CD8-positive, alpha-beta memory T cell (primary cell): Measurements from ENCODE around the gene KPNB1. TPM values are rescaled to one million over a fixed set of nuclear protein-coding genes. Genes with fewer than 3 reads are reported as not detected.

Source experiments
- CTCF ChIA-PET: fragments of 350-600 bp; sonication (Branson Sonifier 250); formaldehyde crosslinking; loops from one replicate; lab custom pipeline; 2021; ENCODE audit warnings: antibody characterized with exemption; lab: Charles Lee
- POLR2A ChIA-PET: fragments of 350-600 bp; sonication (Branson Sonifier 250); formaldehyde crosslinking; loops from one replicate; lab custom pipeline; 2021; ENCODE audit warnings: antibody characterized with exemption; lab: Charles Lee
- DNase-seq, 5 donors: peaks; one replicate each; pipeline versions ENCODE4 v3.0.0 to v3.0.0-alpha.2; 2020 to 2022; ENCODE audit warnings: mixed read lengths in 1 of 5
- H3K27ac ChIP-seq: one replicate; pipeline ENCODE4 v1.7.0; 2013; ENCODE audit warnings: low read depth, mild to moderate bottlenecking, low read length, moderate library complexity
- H3K27me3 ChIP-seq: 2 replicates; pipeline ENCODE4 v1.7.0; 2013; ENCODE audit warnings: low read length, mild to moderate bottlenecking; ENCODE audit not compliant: insufficient read depth, poor library complexity, severe bottlenecking
- H3K36me3 ChIP-seq: 2 replicates; pipeline ENCODE4 v1.7.0; 2013; ENCODE audit warnings: mild to moderate bottlenecking, low read length, moderate library complexity; ENCODE audit not compliant: insufficient read depth
- H3K4me1 ChIP-seq: 2 replicates; pipeline ENCODE4 v1.7.0; 2013; ENCODE audit warnings: mild to moderate bottlenecking, low read length, moderate library complexity; ENCODE audit not compliant: insufficient read depth
- H3K4me3 ChIP-seq: 2 replicates; pipeline ENCODE4 v1.7.0; 2013; ENCODE audit warnings: mild to moderate bottlenecking, low read length
- H3K9me3 ChIP-seq: 2 replicates; pipeline ENCODE4 v1.7.0; 2013; ENCODE audit warnings: mild to moderate bottlenecking, low read length
- H3K27ac Mint-ChIP-seq, 8 donors: one replicate each; pipeline ENCODE4 v1.8.0; 2020 to 2021; ENCODE audit warnings: mixed read lengths in 8 of 8, mild to moderate bottlenecking in 6 of 8, inconsistent platforms in 3 of 8, moderate library complexity in 3 of 8
- H3K27me3 Mint-ChIP-seq, 2 donors: one replicate each; pipeline ENCODE4 v1.8.0; 2020 to 2021; ENCODE audit warnings: mixed read lengths in 2 of 2, mild to moderate bottlenecking in 1 of 2, moderate library complexity in 1 of 2
- H3K36me3 Mint-ChIP-seq, 3 donors: one replicate each; pipeline ENCODE4 v1.8.0; 2020 to 2021; ENCODE audit warnings: mixed read lengths in 3 of 3, inconsistent platforms in 1 of 3, mild to moderate bottlenecking in 1 of 3
- H3K4me1 Mint-ChIP-seq, 3 donors: one replicate each; pipeline ENCODE4 v1.8.0; 2020 to 2021; ENCODE audit warnings: mixed read lengths in 3 of 3, inconsistent platforms in 1 of 3, mild to moderate bottlenecking in 1 of 3
- H3K4me3 Mint-ChIP-seq, 7 donors: one replicate each; pipeline ENCODE4 v1.8.0; 2020 to 2021; ENCODE audit warnings: mixed read lengths in 7 of 7, mild to moderate bottlenecking in 6 of 7, moderate library complexity in 4 of 7, inconsistent platforms in 2 of 7
- H3K9me3 Mint-ChIP-seq, 5 donors: one replicate each; pipeline ENCODE4 v1.8.0; 2020 to 2022; ENCODE audit warnings: mixed read lengths in 5 of 5, mild to moderate bottlenecking in 3 of 5, moderate library complexity in 2 of 5, inconsistent platforms in 1 of 5
- polyA plus RNA-seq: library from polyadenylated mRNA; unstranded; fragments of 300-500 nt; fragmentation: Illumina TruSeq; gene quantifications from one replicate; pipeline ENCODE4 v1.2.3, GENCODE V29; 2021
- total RNA-seq, 2 experiments: library from RNA; stranded (reverse); gene quantifications; one replicate each; pipeline ENCODE4 v1.2.3, GENCODE V29; 2021

Gene KPNB1
- total and polyA plus RNA-seq, 3 experiments from 2014 or later, result 35.9 to 915 (median 907) TPM

DNA sequence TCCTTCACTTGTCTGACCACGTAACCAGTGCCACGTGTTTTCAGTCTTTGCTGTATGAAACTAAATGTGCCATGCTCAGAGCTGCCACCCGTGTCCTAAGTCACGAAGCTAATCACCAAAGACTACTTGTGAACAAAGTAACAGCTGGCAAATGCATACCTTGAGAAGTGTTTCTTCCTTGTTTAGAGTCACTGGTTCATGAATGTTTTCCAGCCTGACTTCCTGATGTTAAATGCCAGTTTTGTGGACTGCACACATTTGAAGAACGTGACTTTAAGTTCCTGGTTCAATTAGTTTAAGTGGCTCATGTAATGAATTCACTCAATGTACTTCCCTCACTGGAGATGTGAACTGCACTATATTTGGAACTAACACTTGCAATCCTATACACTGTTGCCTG, 19.9 kb upstream of the KPNB1 start:
- H3K36me3 ChIP-seq, result no peaks in the 10 kb centered on the region
- H3K4me3 ChIP-seq, result no peak overlapping the region
- DNase-seq, result no peak
- no peak overlapping the region for H3K27ac ChIP-seq
- Mint-ChIP-seq H3K4me1 (no peaks in the 10 kb centered on the region), H3K27me3 (no peaks in the 10 kb centered on the region), H3K4me3 (no peak overlapping the region), H3K9me3 (no peaks in the 10 kb centered on the region), H3K27ac (no peak overlapping the region), H3K36me3 (peaks cover 0 to 20% (median 2%) of the 10 kb centered on the region in 3 donors)
- H3K4me1 ChIP-seq, result no peaks in the 10 kb centered on the region
- POLR2A ChIA-PET, result interaction anchor here (0.8 kb wide), 1 partner anchor 19 kb away, joined by 3 read pairs; no protein-coding TSS in a partner anchor
- CTCF ChIA-PET, result no interaction called here
- no peaks in the 10 kb centered on the region for H3K27me3 ChIP-seq
- no peaks in the 10 kb centered on the region for H3K9me3 ChIP-seq

DNA sequence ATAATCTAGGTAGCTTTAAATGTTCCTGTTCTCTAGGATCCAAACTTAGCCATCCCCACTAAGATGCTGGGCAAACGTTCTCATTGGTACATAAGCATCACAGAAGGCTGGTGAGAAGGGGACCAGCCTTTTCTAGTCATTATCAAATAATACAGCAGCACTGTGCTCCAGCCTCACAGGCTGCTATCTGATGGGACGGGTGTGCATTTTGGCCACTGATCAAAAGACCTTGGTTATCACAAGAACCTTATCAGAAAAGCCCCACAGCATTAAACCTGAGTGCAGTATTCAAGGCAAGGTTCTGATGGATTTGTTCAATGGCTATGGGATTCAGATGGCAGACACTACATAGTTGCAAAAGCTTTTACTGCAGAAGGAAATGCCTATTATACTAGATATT, 19.1 kb upstream of the KPNB1 start:
- CTCF ChIA-PET, result no interaction called here

GRCh38 chr17:47632991-47633390, 16.7 kb upstream of the KPNB1 start:
- peaks cover 9% of the 10 kb centered on the region for H3K4me1 ChIP-seq
- no peaks in the 10 kb centered on the region for H3K36me3 ChIP-seq
- H3K27me3 Mint-ChIP-seq, result no peaks in the 10 kb centered on the region

More for the DNA sequence above, 19.1 kb upstream of the KPNB1 start:
- H3K4me3 ChIP-seq, result no peak overlapping the region
- POLR2A ChIA-PET, result interaction anchor here (0.8 kb wide), 1 partner anchor 18 kb away, joined by 3 read pairs; no protein-coding TSS in a partner anchor
- no peak for DNase-seq
- peaks cover 0 to 18% (median 2%) of the 10 kb centered on the region in 3 donors for H3K36me3 Mint-ChIP-seq
- no peak overlapping the region for H3K4me3 Mint-ChIP-seq
- H3K9me3 Mint-ChIP-seq, result no peaks in the 10 kb centered on the region
- no peaks in the 10 kb centered on the region for H3K27me3 ChIP-seq
- H3K36me3 ChIP-seq, result no peaks in the 10 kb centered on the region
- no peak overlapping the region for H3K27ac Mint-ChIP-seq
- H3K27me3 Mint-ChIP-seq, result no peaks in the 10 kb centered on the region
- no peaks in the 10 kb centered on the region for H3K4me1 ChIP-seq
- no peak overlapping the region for H3K27ac ChIP-seq
- no peaks in the 10 kb centered on the region for H3K9me3 ChIP-seq
- H3K4me1 Mint-ChIP-seq, result no peaks in the 10 kb centered on the region

DNA sequence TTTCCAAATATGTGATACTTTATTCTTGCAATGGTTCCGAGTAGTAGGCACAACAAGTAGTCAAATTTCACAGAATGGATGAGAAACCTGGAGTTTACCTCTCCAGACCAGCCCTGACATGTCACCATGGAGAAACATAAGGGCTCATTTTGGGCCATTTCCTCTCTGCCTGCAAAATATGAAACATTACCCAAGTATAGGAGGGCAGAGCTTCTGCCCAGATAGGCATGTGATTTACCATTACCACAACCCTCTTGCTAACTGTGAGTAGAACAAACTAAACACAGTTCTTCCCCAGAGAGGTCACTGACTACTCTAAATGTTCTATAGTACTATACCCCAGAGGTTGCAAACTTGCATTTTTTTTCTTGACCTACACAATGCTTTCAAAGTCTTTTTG, 15.7 kb upstream of the KPNB1 start:
- peaks cover 9% of the 10 kb centered on the region for H3K4me1 ChIP-seq
- Mint-ChIP-seq H3K27me3 (no peaks in the 10 kb centered on the region), H3K4me3 (no peak overlapping the region), H3K36me3 (peaks cover 0 to 24% (median 2%) of the 10 kb centered on the region in 3 donors), H3K4me1 (peaks cover 5 to 7% (median 6%) of the 10 kb centered on the region in 3 donors), H3K9me3 (no peaks in the 10 kb centered on the region), H3K27ac (no peak overlapping the region)
- no peak for DNase-seq
- no peak overlapping the region for H3K27ac ChIP-seq
- CTCF ChIA-PET, result interaction anchor here (1.1 kb wide), 2 partner anchors 9 to 168 kb away, joined by 3 read pairs; no protein-coding TSS in a partner anchor
- POLR2A ChIA-PET, result interaction anchor here (1.3 kb wide), 1 partner anchor 16 kb away, joined by 9 read pairs; the partner anchor contains the start of gene KPNB1
- H3K27me3 ChIP-seq, result no peaks in the 10 kb centered on the region
- H3K4me3 ChIP-seq, result no peak overlapping the region
- no peaks in the 10 kb centered on the region for H3K36me3 ChIP-seq
- no peaks in the 10 kb centered on the region for H3K9me3 ChIP-seq

More at GRCh38 chr17:47632991-47633390, 16.7 kb upstream of the KPNB1 start:
- H3K27ac Mint-ChIP-seq, result no peak overlapping the region
- POLR2A ChIA-PET, result interaction anchor here (0.6 to 1.3 kb wide), 2 partner anchors 17 to 403 kb away, joined by 3 to 9 read pairs; partner anchors contain the start of gene KPNB1
- no peak for DNase-seq
- H3K27ac ChIP-seq, result no peak overlapping the region
- peaks cover 5 to 7% (median 6%) of the 10 kb centered on the region in 3 donors for H3K4me1 Mint-ChIP-seq
- H3K4me3 ChIP-seq, result no peak overlapping the region
- no peak overlapping the region for H3K4me3 Mint-ChIP-seq
- H3K9me3 ChIP-seq, result no peaks in the 10 kb centered on the region
- no peaks in the 10 kb centered on the region for H3K27me3 ChIP-seq
- CTCF ChIA-PET, result interaction anchor here (1.1 kb wide), 1 partner anchor 10 kb away, joined by 3 read pairs; no protein-coding TSS in a partner anchor
- no peaks in the 10 kb centered on the region for H3K9me3 Mint-ChIP-seq
- peaks cover 0 to 22% (median 2%) of the 10 kb centered on the region in 3 donors for H3K36me3 Mint-ChIP-seq

DNA sequence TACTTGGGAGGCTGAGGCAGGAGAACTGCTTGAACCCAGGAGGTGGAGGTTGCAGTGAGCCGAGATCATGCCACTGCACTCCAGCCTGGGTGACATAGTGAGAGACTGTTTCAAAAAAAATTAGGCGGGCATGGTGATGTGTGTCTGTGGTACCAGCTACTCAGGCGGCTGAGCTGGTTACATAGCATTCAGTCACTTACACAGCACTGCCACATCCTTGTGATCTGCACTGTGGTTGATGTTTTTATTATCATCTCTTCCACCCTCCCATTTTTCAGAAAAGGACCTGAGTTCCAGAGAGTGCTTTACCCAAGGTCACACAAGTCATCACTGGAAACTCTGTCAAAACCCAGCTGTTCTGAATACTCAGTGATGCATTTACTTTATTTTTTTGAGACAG, 14.8 kb upstream of the KPNB1 start:
- Mint-ChIP-seq H3K4me3 (no peak overlapping the region), H3K27ac (no peak overlapping the region), H3K4me1 (peaks cover 5 to 7% (median 6%) of the 10 kb centered on the region in 3 donors), H3K27me3 (no peaks in the 10 kb centered on the region), H3K36me3 (peaks cover 0 to 23% (median 2%) of the 10 kb centered on the region in 3 donors), H3K9me3 (no peaks in the 10 kb centered on the region)
- Histone ChIP-seq H3K27ac (no peak overlapping the region), H3K27me3 (no peaks in the 10 kb centered on the region), H3K9me3 (no peaks in the 10 kb centered on the region), H3K4me1 (peaks cover 9% of the 10 kb centered on the region), H3K36me3 (no peaks in the 10 kb centered on the region), H3K4me3 (no peak overlapping the region)
- ChIA-PET CTCF (interaction anchor here (1.1 kb wide), 1 partner anchor 167 kb away, joined by 3 read pairs; no protein-coding TSS in a partner anchor), POLR2A (no interaction called here)
- no peak for DNase-seq

DNA sequence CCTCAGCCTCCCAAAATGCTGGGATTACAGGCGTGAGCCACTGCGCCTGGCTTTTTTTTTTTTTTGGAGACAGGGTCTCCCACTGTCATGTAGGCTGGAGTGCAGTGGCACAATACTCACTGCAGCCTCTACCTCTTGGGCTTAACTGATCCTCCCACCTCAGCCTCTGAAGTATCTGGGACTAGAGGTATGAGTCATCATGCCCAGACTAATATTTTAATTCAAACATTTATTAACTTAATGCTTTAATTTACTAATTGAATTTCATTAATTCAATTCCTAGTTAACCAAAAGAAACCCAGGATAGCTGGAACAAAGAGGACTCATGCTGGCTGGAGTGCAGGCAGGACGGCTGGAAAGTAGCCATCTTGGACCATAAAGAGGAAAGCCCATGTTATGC, 14.0 kb upstream of the KPNB1 start:
- no peaks in the 10 kb centered on the region for H3K9me3 Mint-ChIP-seq

GRCh38 chr17:47636273-47637030, 13.3 kb upstream of the KPNB1 start:
- ChIA-PET POLR2A (no interaction called here), CTCF (no interaction called here)
- H3K27me3 ChIP-seq, result no peaks in the 10 kb centered on the region
- no peak overlapping the region for H3K4me3 ChIP-seq
- no peaks in the 10 kb centered on the region for H3K9me3 Mint-ChIP-seq
- H3K4me3 Mint-ChIP-seq, result no peak overlapping the region
- peaks cover 9% of the 10 kb centered on the region for H3K4me1 ChIP-seq
- peaks cover 5 to 7% (median 6%) of the 10 kb centered on the region in 3 donors for H3K4me1 Mint-ChIP-seq
- H3K27ac Mint-ChIP-seq, result peak overlapping the region in 1 of 8 donors; percentile 38
- no peak overlapping the region for H3K27ac ChIP-seq
- no peaks in the 10 kb centered on the region for H3K9me3 ChIP-seq
- H3K36me3 Mint-ChIP-seq, result peaks cover 0 to 21% (median 2%) of the 10 kb centered on the region in 3 donors
- no peaks in the 10 kb centered on the region for H3K27me3 Mint-ChIP-seq
- no peaks in the 10 kb centered on the region for H3K36me3 ChIP-seq
- no peak for DNase-seq

More for the DNA sequence above, 14.0 kb upstream of the KPNB1 start:
- peaks cover 9% of the 10 kb centered on the region for H3K4me1 ChIP-seq
- no peak for DNase-seq
- ChIA-PET CTCF (no interaction called here), POLR2A (no interaction called here)
- H3K36me3 Mint-ChIP-seq, result peaks cover 0 to 25% (median 2%) of the 10 kb centered on the region in 3 donors
- no peaks in the 10 kb centered on the region for H3K27me3 ChIP-seq
- H3K27me3 Mint-ChIP-seq, result no peaks in the 10 kb centered on the region
- H3K4me3 ChIP-seq, result no peak overlapping the region
- no peaks in the 10 kb centered on the region for H3K36me3 ChIP-seq
- H3K4me1 Mint-ChIP-seq, result peaks cover 5 to 7% (median 6%) of the 10 kb centered on the region in 3 donors
- no peaks in the 10 kb centered on the region for H3K9me3 ChIP-seq
- no peak overlapping the region for H3K27ac ChIP-seq
- H3K4me3 Mint-ChIP-seq, result no peak overlapping the region
- no peak overlapping the region for H3K27ac Mint-ChIP-seq

GRCh38 chr17:47638903-47639302, 10.8 kb upstream of the KPNB1 start:
- Mint-ChIP-seq H3K4me3 (no peak overlapping the region), H3K27me3 (no peaks in the 10 kb centered on the region), H3K36me3 (peaks cover 0 to 17% (median 2%) of the 10 kb centered on the region in 3 donors), H3K4me1 (peaks cover 5 to 7% (median 6%) of the 10 kb centered on the region in 3 donors), H3K27ac (no peak overlapping the region), H3K9me3 (no peaks in the 10 kb centered on the region)
- Histone ChIP-seq H3K27ac (no peak overlapping the region), H3K27me3 (no peaks in the 10 kb centered on the region), H3K4me3 (no peak overlapping the region), H3K9me3 (no peaks in the 10 kb centered on the region), H3K4me1 (peaks cover 9% of the 10 kb centered on the region), H3K36me3 (no peaks in the 10 kb centered on the region)
- no peak for DNase-seq
- ChIA-PET CTCF (no interaction called here), POLR2A (no interaction called here)
